GM12872 (cell line): Measurements from ENCODE around the gene RAB20.
A peak's percentile ranks its signal among the peaks of the same experiment; 100 is the strongest.

Experiments used
- TF ChIP-seq, protein P1 (sequence below): IDR thresholded peaks from 3 replicates; pipeline ENCODE4 v1.5.1; 2011; ENCODE audit warnings: low read depth, mild to moderate bottlenecking, low read length, moderate library complexity; ENCODE audit not compliant: insufficient read depth

RAB20 gene

DNA sequence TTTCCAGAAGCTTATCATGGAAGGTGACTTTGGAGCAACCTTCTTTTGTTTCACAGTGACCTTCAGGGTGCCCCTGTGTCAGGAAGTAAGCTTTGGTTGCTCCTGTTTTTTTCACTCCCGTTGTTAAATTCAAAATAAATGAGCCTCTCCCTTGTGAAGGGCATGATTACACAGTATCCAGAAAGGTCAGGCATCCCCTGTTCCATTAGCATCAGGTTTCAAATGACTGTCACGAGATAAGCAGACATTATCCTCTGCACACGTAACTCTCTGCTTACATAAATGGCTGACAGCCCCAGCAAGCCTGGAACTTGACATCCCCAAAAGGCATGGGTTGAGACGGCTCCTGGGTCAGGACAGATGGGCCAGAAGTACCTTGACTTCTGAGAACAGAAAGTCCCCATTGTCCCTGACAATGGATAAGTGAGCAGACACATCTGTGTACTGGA, 52.0 kb downstream of the RAB20 start:
- TF ChIP-seq, protein P1, sequence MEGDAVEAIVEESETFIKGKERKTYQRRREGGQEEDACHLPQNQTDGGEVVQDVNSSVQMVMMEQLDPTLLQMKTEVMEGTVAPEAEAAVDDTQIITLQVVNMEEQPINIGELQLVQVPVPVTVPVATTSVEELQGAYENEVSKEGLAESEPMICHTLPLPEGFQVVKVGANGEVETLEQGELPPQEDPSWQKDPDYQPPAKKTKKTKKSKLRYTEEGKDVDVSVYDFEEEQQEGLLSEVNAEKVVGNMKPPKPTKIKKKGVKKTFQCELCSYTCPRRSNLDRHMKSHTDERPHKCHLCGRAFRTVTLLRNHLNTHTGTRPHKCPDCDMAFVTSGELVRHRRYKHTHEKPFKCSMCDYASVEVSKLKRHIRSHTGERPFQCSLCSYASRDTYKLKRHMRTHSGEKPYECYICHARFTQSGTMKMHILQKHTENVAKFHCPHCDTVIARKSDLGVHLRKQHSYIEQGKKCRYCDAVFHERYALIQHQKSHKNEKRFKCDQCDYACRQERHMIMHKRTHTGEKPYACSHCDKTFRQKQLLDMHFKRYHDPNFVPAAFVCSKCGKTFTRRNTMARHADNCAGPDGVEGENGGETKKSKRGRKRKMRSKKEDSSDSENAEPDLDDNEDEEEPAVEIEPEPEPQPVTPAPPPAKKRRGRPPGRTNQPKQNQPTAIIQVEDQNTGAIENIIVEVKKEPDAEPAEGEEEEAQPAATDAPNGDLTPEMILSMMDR, result no peak

DNA sequence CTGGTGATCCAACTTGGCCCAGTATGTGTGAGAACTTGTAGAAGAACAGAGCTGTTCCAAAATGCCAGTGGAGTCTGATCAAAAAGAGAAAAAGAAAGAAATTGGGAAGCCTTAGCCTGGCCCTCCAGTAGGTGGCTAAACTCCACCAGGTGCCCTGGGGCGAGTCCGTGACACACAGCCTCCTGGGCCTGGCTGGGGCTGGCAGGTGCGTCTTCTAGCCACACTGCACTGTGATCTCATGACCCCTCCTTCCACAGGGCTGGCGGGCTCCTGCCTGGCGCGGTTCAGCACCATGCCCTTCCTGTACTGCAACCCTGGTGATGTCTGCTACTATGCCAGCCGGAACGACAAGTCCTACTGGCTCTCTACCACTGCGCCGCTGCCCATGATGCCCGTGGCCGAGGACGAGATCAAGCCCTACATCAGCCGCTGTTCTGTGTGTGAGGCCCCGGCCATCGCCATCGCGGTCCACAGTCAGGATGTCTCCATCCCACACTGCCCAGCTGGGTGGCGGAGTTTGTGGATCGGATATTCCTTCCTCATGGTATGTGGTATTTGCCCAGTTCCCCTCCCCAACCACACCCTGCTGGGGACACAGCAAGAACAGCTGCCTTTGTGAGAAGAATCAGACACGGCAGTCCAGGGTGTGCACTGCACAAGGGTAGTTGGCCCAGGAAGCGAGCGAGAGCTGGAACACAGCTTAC, 53.7 kb downstream of the RAB20 start:
- TF ChIP-seq, protein P1, result peak; percentile 19; the same call in 1 of the 3 replicates

DNA sequence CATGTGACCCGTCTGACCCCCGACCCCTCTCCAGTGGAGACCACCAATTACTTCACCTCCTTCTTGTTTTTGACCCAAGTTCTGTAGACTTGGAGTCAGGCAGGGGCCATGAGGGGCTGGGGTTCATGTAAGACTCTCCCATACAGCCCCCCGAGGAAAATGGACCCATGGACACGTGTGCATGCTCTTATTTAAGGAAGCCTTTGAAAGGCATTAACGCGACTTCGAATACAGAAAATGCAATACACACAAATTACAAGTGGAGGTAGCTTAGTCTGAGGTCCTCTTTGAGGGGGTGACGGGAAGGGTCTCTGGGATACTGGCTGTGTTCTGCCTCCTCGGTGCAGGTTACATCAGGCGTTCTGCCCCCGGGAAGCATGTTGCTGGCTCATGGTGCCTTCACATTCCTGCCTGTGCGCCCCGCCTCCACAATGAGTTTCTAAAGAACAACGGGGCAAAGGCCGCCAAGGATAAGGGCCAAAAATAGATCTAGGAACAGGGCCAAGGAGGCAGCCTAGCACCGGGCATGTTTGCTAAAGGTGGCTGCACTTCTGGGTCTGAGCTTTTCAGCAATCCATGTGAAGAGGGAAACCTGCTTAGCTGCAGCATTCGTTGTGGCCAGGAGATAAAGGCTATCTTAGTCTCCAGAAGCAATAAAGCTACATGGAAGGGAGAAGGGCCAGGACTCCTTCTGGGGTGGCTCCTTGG, 54.5 kb downstream of the RAB20 start:
- TF ChIP-seq, protein P1, result no peak

DNA sequence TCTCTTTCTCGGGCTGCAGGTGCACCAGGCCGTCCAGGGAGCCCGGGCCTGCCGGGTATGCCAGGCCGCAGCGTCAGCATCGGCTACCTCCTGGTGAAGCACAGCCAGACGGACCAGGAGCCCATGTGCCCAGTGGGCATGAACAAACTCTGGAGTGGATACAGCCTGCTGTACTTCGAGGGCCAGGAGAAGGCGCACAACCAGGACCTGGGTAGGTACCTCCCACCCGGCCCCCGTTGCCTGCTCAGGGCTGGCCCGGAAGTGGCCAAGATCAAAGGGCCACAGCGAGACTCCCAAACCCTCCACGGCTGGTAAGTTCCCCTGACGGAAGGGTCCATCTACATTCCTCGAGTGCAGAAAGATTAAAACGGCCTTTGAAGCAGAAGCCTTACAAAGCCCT, 55.1 kb downstream of the RAB20 start:
- TF ChIP-seq, protein P1, result no peak

DNA sequence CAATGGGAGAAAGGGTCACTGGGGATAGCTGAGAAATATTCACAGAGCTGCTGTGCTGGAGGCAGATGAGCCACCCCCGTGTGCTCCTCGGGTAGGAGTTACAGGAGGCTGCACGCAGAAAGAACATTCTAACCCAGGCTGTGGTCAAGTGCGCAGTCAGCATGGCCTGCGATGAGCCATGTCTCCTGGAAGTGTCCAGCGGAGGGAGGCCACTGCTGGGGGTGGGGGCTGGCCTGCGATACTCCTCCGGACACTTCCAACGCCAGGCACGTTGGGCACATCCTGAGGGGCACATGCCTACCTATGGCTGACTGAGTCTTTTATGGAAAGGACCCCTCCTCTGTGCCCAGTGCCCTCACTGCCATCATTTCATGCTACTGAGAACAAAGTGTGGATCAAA, 55.9 kb downstream of the RAB20 start:
- TF ChIP-seq, protein P1, result no peak

DNA sequence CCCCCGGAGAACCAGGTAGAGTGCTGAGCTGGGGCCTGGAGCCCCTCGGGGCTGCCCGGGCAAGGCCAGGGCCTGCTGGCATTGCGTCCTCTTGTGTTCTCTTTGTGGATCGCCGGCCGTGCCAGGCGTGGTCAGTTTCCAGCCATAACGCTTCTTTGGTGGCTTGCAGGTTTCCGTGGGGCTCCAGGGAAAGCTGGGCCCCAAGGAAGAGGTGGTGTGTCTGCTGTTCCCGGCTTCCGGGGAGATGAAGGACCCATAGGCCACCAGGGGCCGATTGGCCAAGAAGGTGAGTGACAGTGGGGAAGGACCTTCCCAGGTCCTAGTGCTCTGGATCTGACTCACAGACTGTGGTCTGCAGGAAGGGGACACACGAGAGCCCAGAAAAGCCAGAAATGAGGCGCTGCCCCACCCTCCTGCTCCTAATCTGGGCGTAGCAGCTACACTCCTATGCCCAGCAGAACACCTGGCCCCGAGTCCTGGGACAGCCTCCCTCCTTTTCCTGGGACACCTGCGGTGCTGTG, 57.5 kb downstream of the RAB20 start:
- TF ChIP-seq, protein P1, result no peak

DNA sequence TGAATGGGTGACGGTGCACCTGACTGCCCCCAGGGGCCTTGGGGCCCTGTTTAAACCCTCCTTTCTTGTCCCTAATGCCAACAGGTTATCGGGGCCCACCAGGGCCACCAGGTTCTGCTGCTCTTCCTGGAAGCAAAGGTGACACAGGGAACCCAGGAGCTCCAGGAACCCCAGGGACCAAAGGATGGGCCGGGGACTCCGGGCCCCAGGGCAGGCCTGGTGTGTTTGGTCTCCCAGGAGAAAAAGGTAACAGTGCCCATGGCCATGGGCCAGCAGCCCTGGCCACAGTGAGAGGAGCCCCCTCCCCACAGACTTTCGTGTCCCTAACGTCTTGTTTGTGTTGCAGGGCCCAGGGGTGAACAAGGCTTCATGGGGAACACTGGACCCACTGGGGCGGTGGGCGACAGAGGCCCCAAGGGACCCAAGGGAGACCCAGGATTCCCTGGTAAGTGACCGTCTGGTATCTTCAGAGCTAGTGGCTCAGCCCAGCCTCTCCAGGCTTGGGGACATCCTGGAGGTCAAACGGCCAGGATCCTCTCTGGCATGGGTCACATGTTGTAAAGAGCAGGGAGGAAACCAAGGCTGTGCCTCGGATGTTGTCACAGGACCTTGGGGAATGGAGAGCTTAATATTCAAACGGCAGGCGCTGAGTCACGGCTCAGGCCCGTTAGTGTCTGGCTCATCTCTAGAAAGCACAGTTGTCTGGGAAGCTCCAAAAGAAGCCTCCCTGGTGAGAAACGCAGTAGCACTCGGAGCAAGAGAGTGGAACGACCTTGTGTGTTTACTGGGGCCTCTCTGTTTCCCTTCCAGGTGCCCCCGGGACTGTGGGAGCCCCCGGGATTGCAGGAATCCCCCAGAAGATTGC, 58.3 kb downstream of the RAB20 start:
- TF ChIP-seq, protein P1, result no peak
